Upper lobe of right lung (tissue), 1 donor: Measurements from ENCODE around the gene APBB1IP. TPM values are rescaled to one million over a fixed set of nuclear protein-coding genes. Genes with fewer than 3 reads are reported as not detected.
"Not testable (repeated sequence)": the region's sequence is repeated elsewhere in the genome, so short reads cannot be mapped to it uniquely, and the experiment has no call there.

Experiments
- ATAC-seq: fragments of 200-7000 bp; cut with Tn5 transposase; one replicate; pipeline ENCODE4 v1.9.1; 2020; ENCODE audit warnings: mild to moderate bottlenecking, moderate library complexity
- DNase-seq: peaks from one replicate; pipeline ENCODE4 v3.0.0-alpha.2; 2020
- H3K27ac ChIP-seq: fragments of 200-600 bp; one replicate; pipeline ENCODE4 v1.8.0; 2022
- H3K27me3 ChIP-seq: fragments of 200-600 bp; one replicate; pipeline ENCODE4 v1.8.0; 2022; ENCODE audit warnings: mild to moderate bottlenecking
- H3K36me3 ChIP-seq: fragments of 200-600 bp; one replicate; pipeline ENCODE4 v1.8.0; 2022
- H3K4me1 ChIP-seq: fragments of 200-600 bp; one replicate; pipeline ENCODE4 v1.8.0; 2022
- H3K4me3 ChIP-seq: fragments of 200-600 bp; one replicate; pipeline ENCODE4 v1.8.0; 2022; ENCODE audit warnings: mild to moderate bottlenecking
- H3K9me3 ChIP-seq: fragments of 200-600 bp; one replicate; pipeline ENCODE4 v1.8.0; 2022
- intact Hi-C: fragments of 100-400 bp; cut with DNase I; formaldehyde crosslinking; loops from one replicate; pipeline ENCODE4 v1.11.0; 2022
- total RNA-seq: library from RNA; stranded (reverse); fragmentation: NEBNext Ultra II Directional; extraction: Animal tissue kit (Norgen Biotek cat#: 25700); gene quantifications from one replicate; pipeline ENCODE4 v1.2.1, GENCODE V29; 2021
- TF ChIP-seq, protein P1 (sequence below): fragments of 200-600 bp; IDR thresholded peaks from one replicate; pipeline ENCODE4 v1.8.0; 2022; ENCODE audit warnings: antibody characterized with exemption
- donor health status: DM: no; HTN: yes; CAD: no; lungs with severe emphysema.

The APBB1IP gene
- total RNA-seq, 1 donor from 2014 or later: 19.2 TPM

GRCh38 chr10:26486990-26487850 lies 49.1 kb downstream of the APBB1IP start:
- intact Hi-C loops: no loop called here
- Histone ChIP-seq H3K27ac (no peak overlapping the region), H3K4me1 (peaks cover 13% of the 10 kb centered on the region), H3K9me3 (no peaks in the 10 kb centered on the region), H3K4me3 (no peak overlapping the region), H3K36me3 (no peaks in the 10 kb centered on the region), H3K27me3 (no peaks in the 10 kb centered on the region)
- ATAC-seq (peak; percentile 47), DNase-seq (no peak)
- TF ChIP-seq, protein P1, sequence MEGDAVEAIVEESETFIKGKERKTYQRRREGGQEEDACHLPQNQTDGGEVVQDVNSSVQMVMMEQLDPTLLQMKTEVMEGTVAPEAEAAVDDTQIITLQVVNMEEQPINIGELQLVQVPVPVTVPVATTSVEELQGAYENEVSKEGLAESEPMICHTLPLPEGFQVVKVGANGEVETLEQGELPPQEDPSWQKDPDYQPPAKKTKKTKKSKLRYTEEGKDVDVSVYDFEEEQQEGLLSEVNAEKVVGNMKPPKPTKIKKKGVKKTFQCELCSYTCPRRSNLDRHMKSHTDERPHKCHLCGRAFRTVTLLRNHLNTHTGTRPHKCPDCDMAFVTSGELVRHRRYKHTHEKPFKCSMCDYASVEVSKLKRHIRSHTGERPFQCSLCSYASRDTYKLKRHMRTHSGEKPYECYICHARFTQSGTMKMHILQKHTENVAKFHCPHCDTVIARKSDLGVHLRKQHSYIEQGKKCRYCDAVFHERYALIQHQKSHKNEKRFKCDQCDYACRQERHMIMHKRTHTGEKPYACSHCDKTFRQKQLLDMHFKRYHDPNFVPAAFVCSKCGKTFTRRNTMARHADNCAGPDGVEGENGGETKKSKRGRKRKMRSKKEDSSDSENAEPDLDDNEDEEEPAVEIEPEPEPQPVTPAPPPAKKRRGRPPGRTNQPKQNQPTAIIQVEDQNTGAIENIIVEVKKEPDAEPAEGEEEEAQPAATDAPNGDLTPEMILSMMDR: no peak

GRCh38 chr10:26488344-26488743 lies 50.2 kb downstream of the APBB1IP start:
- H3K4me1 ChIP-seq: peaks cover 8% of the 10 kb centered on the region
- DNase-seq (no peak), ATAC-seq (no peak)
- H3K36me3 ChIP-seq: no peaks in the 10 kb centered on the region
- intact Hi-C loops: no loop called here
- TF ChIP-seq, protein P1: no peak
- no peaks in the 10 kb centered on the region for H3K27me3 ChIP-seq
- no peaks in the 10 kb centered on the region for H3K9me3 ChIP-seq
- H3K27ac ChIP-seq: no peak overlapping the region
- H3K4me3 ChIP-seq: no peak overlapping the region

DNA sequence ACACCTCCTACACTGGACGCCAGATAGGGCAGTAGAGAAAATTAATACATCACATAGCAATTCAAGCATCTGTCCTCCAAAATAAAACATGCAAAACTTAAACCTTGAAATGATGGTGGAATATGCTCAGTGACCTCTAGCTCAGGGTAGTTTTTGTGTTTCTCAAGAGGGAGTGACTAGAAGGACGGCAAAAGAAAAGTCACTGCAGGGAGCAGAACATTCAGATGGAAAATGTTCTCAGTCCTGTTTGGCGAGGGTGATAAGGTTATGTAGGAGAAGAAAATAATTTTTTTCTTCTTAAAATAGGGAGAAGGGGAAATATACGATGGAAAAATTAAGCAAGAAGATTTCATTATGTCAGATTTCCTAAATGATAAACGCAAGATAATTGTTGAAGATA lies 50.9 kb downstream of the APBB1IP start:
- no peak overlapping the region for H3K27ac ChIP-seq
- intact Hi-C loops: no loop called here
- ATAC-seq: no peak
- no peaks in the 10 kb centered on the region for H3K27me3 ChIP-seq
- DNase-seq: no peak
- H3K36me3 ChIP-seq: peaks cover 5% of the 10 kb centered on the region
- TF ChIP-seq, protein P1: no peak
- peaks cover 8% of the 10 kb centered on the region for H3K4me1 ChIP-seq
- H3K9me3 ChIP-seq: no peaks in the 10 kb centered on the region
- H3K4me3 ChIP-seq: no peak overlapping the region

DNA sequence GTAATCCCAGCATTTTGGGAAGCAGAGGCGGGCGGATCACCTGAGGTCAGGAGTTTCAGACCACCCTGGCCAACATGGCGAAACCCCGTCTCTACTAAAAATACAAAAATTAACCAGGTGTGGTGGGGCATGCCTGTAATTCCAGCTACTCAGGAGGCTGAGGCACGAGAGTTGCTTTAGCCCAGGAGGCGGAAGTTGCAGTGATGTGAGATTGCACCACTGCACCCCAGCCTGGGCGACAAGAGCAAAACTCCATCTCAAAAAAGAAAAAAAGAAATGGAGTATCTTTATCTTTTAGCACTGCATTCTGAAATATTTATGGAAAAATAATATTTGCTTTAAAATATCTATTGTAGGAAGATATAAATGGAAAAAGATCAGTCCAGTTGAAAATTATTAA lies 52.2 kb downstream of the APBB1IP start:
- DNase-seq, H3K4me3 ChIP-seq, H3K27ac ChIP-seq, H3K36me3 ChIP-seq, H3K27me3 ChIP-seq, H3K4me1 ChIP-seq, ATAC-seq, intact Hi-C loops, H3K9me3 ChIP-seq: not testable (repeated sequence)

- H3K4me3 ChIP-seq: no peak overlapping the region
- peaks cover 6% of the 10 kb centered on the region for H3K36me3 ChIP-seq
- no peaks in the 10 kb centered on the region for H3K27me3 ChIP-seq
- peaks cover 1% of the 10 kb centered on the region for H3K4me1 ChIP-seq
- TF ChIP-seq, protein P1: no peak
- H3K27ac ChIP-seq: no peak overlapping the region
- no peak for ATAC-seq
- intact Hi-C loops: no loop called here
- no peak for DNase-seq
- no peaks in the 10 kb centered on the region for H3K9me3 ChIP-seq
These were observed 53.1 kb downstream of the APBB1IP start for GRCh38 chr10:26491276-26491675.

GRCh38 chr10:26491934-26492333 lies 53.8 kb downstream of the APBB1IP start:
- peaks cover 6% of the 10 kb centered on the region for H3K36me3 ChIP-seq
- TF ChIP-seq, protein P1: no peak
- no peaks in the 10 kb centered on the region for H3K4me1 ChIP-seq
- no peak for DNase-seq
- no peak overlapping the region for H3K27ac ChIP-seq
- no peaks in the 10 kb centered on the region for H3K27me3 ChIP-seq
- ATAC-seq: no peak
- no peaks in the 10 kb centered on the region for H3K9me3 ChIP-seq
- no peak overlapping the region for H3K4me3 ChIP-seq
- intact Hi-C loops: no loop called here

DNA sequence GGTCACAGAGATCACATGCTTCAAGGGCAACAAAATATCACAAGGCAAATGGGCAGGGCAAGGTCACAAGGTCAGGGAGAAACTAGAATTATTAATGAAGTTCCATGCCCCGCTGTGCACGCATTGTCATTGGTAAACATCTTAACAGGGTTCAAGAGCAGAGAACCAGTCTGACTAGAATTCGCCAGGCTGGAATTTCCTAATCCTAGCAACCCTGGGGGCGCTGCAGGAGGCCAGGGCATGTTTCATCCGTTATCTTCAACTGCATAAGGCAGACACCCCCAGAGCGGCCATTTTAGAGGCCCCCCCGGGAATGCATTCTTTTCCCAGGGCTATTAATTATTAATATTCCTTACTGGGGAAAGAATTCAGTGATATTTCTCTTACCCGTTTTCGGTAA lies 54.6 kb downstream of the APBB1IP start:
- H3K36me3 ChIP-seq, DNase-seq, intact Hi-C loops, H3K27ac ChIP-seq, H3K9me3 ChIP-seq, ATAC-seq, H3K4me3 ChIP-seq, H3K4me1 ChIP-seq, H3K27me3 ChIP-seq: not testable (repeated sequence)
